Panc1 (cell line): ENCODE data around the gene KRTDAP.

Experiments used
- POLR2AphosphoS5 ChIP-seq: IDR thresholded peaks from 2 replicates; pipeline ENCODE4 v1.6.1; 2012; ENCODE audit warnings: mild to moderate bottlenecking, low read depth, low read length, moderate library complexity
- TF ChIP-seq, protein P1 (sequence below): fragments of 450-650 bp; IDR thresholded peaks from 2 replicates; pipeline ENCODE4 v1.5.1; 2017; ENCODE audit warnings: mild to moderate bottlenecking

- TF ChIP-seq, protein P1, sequence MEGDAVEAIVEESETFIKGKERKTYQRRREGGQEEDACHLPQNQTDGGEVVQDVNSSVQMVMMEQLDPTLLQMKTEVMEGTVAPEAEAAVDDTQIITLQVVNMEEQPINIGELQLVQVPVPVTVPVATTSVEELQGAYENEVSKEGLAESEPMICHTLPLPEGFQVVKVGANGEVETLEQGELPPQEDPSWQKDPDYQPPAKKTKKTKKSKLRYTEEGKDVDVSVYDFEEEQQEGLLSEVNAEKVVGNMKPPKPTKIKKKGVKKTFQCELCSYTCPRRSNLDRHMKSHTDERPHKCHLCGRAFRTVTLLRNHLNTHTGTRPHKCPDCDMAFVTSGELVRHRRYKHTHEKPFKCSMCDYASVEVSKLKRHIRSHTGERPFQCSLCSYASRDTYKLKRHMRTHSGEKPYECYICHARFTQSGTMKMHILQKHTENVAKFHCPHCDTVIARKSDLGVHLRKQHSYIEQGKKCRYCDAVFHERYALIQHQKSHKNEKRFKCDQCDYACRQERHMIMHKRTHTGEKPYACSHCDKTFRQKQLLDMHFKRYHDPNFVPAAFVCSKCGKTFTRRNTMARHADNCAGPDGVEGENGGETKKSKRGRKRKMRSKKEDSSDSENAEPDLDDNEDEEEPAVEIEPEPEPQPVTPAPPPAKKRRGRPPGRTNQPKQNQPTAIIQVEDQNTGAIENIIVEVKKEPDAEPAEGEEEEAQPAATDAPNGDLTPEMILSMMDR: no peak
- TF ChIP-seq POLR2AphosphoS5: no peak
Observed at GRCh38 chr19:35508129-35508528, 17.9 kb upstream of the KRTDAP start.
